ENCODE results near the gene KCNQ4. TPM values are rescaled to one million over a fixed set of nuclear protein-coding genes. Genes with fewer than 3 reads are reported as not detected.
A peak's percentile ranks its signal among the peaks of the same experiment; 100 is the strongest.

KCNQ4 gene
- total and polyA plus RNA-seq, 4 experiments from 2014 or later = 0.14 to 0.33 (median 0.20) TPM; not detected in 1

GRCh38 chr1:40776236-40777072 is 7.1 kb upstream of the KCNQ4 start:
- H3K36me3 ChIP-seq (ENCODE audit: insufficient read depth, low read length) = no peaks in the 10 kb centered on the region
- peaks cover 0 to 4% of the 10 kb centered on the region in 2 donors for H3K27me3 Mint-ChIP-seq
- H3K9me3 Mint-ChIP-seq = peaks cover 0 to 4% (median 0%) of the 10 kb centered on the region in 8 donors
- H3K4me1 ChIP-seq (ENCODE audit: insufficient read depth, low read length) = no peaks in the 10 kb centered on the region
- no peak overlapping the region for H3K27ac ChIP-seq (ENCODE audit: low read depth, low read length)
- H3K4me1 Mint-ChIP-seq = peaks cover 0 to 4% (median under 1%) of the 10 kb centered on the region in 4 donors
- ChIA-PET CTCF (ENCODE audit: partially characterized antibody) (interaction anchor here (0.9 to 11.6 kb wide), 8 partner anchors 12 to 174 kb away, joined by 4 to 180 read pairs (median 40); no protein-coding TSS in a partner anchor), POLR2A (ENCODE audit: partially characterized antibody) (interaction anchor here (1.0 kb wide), 1 partner anchor 86 kb away, joined by 3 read pairs; the partner anchor contains the start of gene CITED4)
- no peaks in the 10 kb centered on the region for H3K9me3 ChIP-seq (ENCODE audit: control insufficient read depth in 1 of 2, low read length in 2 of 2)
- H3K27me3 ChIP-seq (ENCODE audit: insufficient read depth, low read length) = no peaks in the 10 kb centered on the region
- no peak overlapping the region for H3K4me3 ChIP-seq (ENCODE audit: low read length in 2 of 2)
- intact Hi-C loops (cut with micrococcal nuclease) = no loop called here
- no peak overlapping the region for H3K4me3 Mint-ChIP-seq
- H3K36me3 Mint-ChIP-seq = peaks cover 25 to 33% of the 10 kb centered on the region in 2 donors
- DNase-seq = no peak
- peak overlapping the region in 2 of 7 donors; percentile 13 to 60 for H3K27ac Mint-ChIP-seq

DNA sequence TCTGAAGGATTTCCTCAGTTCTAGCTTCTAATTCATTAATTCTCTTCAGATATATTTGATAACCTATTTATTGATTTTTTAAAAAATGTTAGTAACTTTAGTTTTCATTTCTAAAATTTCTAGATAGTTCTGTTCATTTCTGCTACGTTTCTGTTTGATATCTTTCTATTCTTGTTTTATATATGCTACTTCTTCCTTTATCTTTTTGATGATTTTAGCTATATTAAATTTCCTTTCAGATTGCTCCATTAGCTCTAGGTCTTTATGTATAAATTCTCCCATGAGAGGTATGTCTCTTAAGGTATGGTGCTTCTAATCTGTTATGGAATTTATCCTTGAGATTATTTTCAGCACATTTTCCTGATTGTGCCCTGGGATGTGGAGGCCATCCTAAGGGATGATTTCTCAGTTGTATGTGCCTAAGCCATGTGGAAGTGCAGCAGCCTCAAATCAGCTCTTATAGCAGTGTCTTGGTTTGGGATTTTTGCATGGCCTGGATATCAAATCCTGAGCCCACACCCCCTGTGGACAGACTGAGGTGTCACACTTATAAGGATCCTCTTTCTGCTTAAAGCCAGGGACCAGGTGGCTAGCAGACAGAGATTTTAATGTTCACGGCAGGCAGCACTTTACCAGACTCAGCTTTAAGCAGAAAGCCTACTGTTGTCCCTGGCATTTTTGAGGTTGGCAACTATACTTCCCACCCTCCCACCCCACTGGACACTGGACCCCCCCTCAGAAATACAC is 6.2 kb upstream of the KCNQ4 start:
- peaks cover 24 to 28% of the 10 kb centered on the region in 2 donors for H3K36me3 Mint-ChIP-seq
- DNase-seq = no peak
- H3K36me3 ChIP-seq (ENCODE audit: insufficient read depth, low read length) = no peaks in the 10 kb centered on the region
- ChIA-PET POLR2A (ENCODE audit: partially characterized antibody) (no interaction called here), CTCF (ENCODE audit: partially characterized antibody) (interaction anchor here (1.5 to 11.6 kb wide), 5 partner anchors 13 to 173 kb away, joined by 4 to 180 read pairs (median 58); no protein-coding TSS in a partner anchor)
- no peaks in the 10 kb centered on the region for H3K27me3 ChIP-seq (ENCODE audit: insufficient read depth, low read length)
- H3K4me1 Mint-ChIP-seq = peaks cover 0 to 8% (median under 1%) of the 10 kb centered on the region in 4 donors
- no peak overlapping the region for H3K4me3 Mint-ChIP-seq
- peaks cover 0 to 4% (median 0%) of the 10 kb centered on the region in 8 donors for H3K9me3 Mint-ChIP-seq
- H3K4me1 ChIP-seq (ENCODE audit: insufficient read depth, low read length) = no peaks in the 10 kb centered on the region
- peaks cover 0 to 12% of the 10 kb centered on the region in 2 donors for H3K27me3 Mint-ChIP-seq
- intact Hi-C loops (cut with micrococcal nuclease) = no loop called here
- H3K27ac Mint-ChIP-seq = no peak overlapping the region
- no peak overlapping the region for H3K27ac ChIP-seq (ENCODE audit: low read depth, low read length)
- no peak overlapping the region for H3K4me3 ChIP-seq (ENCODE audit: low read length in 2 of 2)
- H3K9me3 ChIP-seq (ENCODE audit: control insufficient read depth in 1 of 2, low read length in 2 of 2) = no peaks in the 10 kb centered on the region

- CTCF ChIA-PET (ENCODE audit: partially characterized antibody) = interaction anchor here (11.6 kb wide), 1 partner anchor 170 kb away, joined by 131 read pairs; no protein-coding TSS in a partner anchor
Measured at GRCh38 chr1:40780678-40781607, 2.6 kb upstream of the KCNQ4 start.

GRCh38 chr1:40781608-40781971 is 2.0 kb upstream of the KCNQ4 start:
- no peak overlapping the region for H3K27ac ChIP-seq (ENCODE audit: low read depth, low read length)
- Mint-ChIP-seq H3K27me3 (peaks cover 9 to 22% of the 10 kb centered on the region in 2 donors), H3K36me3 (peaks cover 8 to 17% of the 10 kb centered on the region in 2 donors), H3K4me1 (peaks cover 4 to 13% (median 7%) of the 10 kb centered on the region in 4 donors), H3K9me3 (peaks cover 0 to 4% (median 0%) of the 10 kb centered on the region in 8 donors), H3K4me3 (peak overlapping the region in 3 of 8 donors; percentile 0 to 54 (median 24)), H3K27ac (no peak overlapping the region)
- H3K4me1 ChIP-seq (ENCODE audit: insufficient read depth, low read length) = no peaks in the 10 kb centered on the region
- ChIA-PET CTCF (ENCODE audit: partially characterized antibody) (interaction anchor here (1.9 kb wide), 1 partner anchor 8 kb away, joined by 11 read pairs; no protein-coding TSS in a partner anchor), POLR2A (ENCODE audit: partially characterized antibody) (no interaction called here)
- H3K27me3 ChIP-seq (ENCODE audit: insufficient read depth, low read length) = peaks cover 6% of the 10 kb centered on the region
- no peak overlapping the region for H3K4me3 ChIP-seq (ENCODE audit: low read length in 2 of 2)
- intact Hi-C loops (cut with micrococcal nuclease) = no loop called here
- no peak for DNase-seq
- H3K9me3 ChIP-seq (ENCODE audit: control insufficient read depth in 1 of 2, low read length in 2 of 2) = no peaks in the 10 kb centered on the region
- H3K36me3 ChIP-seq (ENCODE audit: insufficient read depth, low read length) = no peaks in the 10 kb centered on the region

More at GRCh38 chr1:40780678-40781607, 2.6 kb upstream of the KCNQ4 start:
- H3K27me3 Mint-ChIP-seq = peaks cover 9 to 22% of the 10 kb centered on the region in 2 donors
- no peak overlapping the region for H3K4me3 Mint-ChIP-seq
- peaks cover 4 to 13% (median 7%) of the 10 kb centered on the region in 4 donors for H3K4me1 Mint-ChIP-seq
- H3K36me3 ChIP-seq (ENCODE audit: insufficient read depth, low read length) = no peaks in the 10 kb centered on the region
- POLR2A ChIA-PET (ENCODE audit: partially characterized antibody) = no interaction called here
- no peak overlapping the region for H3K27ac ChIP-seq (ENCODE audit: low read depth, low read length)
- H3K4me3 ChIP-seq (ENCODE audit: low read length in 2 of 2) = no peak overlapping the region
- H3K4me1 ChIP-seq (ENCODE audit: insufficient read depth, low read length) = no peaks in the 10 kb centered on the region
- H3K9me3 Mint-ChIP-seq = peaks cover 0 to 4% (median 0%) of the 10 kb centered on the region in 8 donors
- peaks cover 6% of the 10 kb centered on the region for H3K27me3 ChIP-seq (ENCODE audit: insufficient read depth, low read length)
- DNase-seq = no peak
- intact Hi-C loops (cut with micrococcal nuclease) = no loop called here
- H3K36me3 Mint-ChIP-seq = peaks cover 14 to 23% of the 10 kb centered on the region in 2 donors
- peak overlapping the region in 1 of 7 donors; percentile 35 for H3K27ac Mint-ChIP-seq
- H3K9me3 ChIP-seq (ENCODE audit: control insufficient read depth in 1 of 2, low read length in 2 of 2) = no peaks in the 10 kb centered on the region

DNA sequence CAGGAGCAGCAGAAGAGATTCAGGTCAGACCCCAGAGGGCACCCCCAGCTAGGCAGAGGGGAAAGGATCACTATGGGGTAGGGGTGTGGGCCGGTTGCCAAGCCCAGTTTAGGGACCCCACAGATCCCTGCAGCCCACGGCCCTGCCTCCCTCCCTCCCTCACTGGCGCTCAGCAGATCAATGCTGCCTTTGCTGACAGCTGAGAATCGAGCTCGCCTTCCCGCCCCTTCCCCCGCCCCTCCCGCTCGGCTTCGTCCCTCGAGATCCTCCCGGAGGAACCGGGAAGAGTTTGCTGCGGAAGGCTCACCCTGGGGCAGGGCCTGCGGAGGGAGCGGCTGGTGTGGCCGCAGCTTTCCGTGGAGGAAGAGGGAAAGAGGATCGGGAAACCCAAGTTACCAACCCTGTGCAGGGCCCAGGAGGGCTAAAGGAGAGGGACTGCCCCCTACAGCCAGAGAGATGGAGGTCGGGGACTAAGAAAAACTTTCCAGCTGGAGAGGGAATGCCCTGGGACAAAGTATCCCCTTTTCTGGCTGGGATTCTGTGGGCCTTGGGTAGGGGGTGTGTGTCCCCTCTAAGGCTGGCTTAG is 1.1 kb upstream of the KCNQ4 start:
- intact Hi-C loops (cut with micrococcal nuclease) = no loop called here
- peak overlapping the region in 6 of 8 donors; percentile 24 to 82 (median 66) for H3K4me3 Mint-ChIP-seq
- Histone ChIP-seq H3K27me3 (ENCODE audit: insufficient read depth, low read length) (peaks cover 6% of the 10 kb centered on the region), H3K4me3 (ENCODE audit: low read length in 2 of 2) (no peak overlapping the region), H3K36me3 (ENCODE audit: insufficient read depth, low read length) (no peaks in the 10 kb centered on the region), H3K4me1 (ENCODE audit: insufficient read depth, low read length) (no peaks in the 10 kb centered on the region), H3K27ac (ENCODE audit: low read depth, low read length) (no peak overlapping the region), H3K9me3 (ENCODE audit: control insufficient read depth in 1 of 2, low read length in 2 of 2) (no peaks in the 10 kb centered on the region)
- CTCF ChIA-PET (ENCODE audit: partially characterized antibody) = interaction anchor here (1.9 kb wide), 1 partner anchor 9 kb away, joined by 11 read pairs; no protein-coding TSS in a partner anchor
- peaks cover 9 to 23% of the 10 kb centered on the region in 2 donors for H3K27me3 Mint-ChIP-seq
- peaks cover 4 to 8% of the 10 kb centered on the region in 2 donors for H3K36me3 Mint-ChIP-seq
- peaks cover 0 to 1% (median 0%) of the 10 kb centered on the region in 8 donors for H3K9me3 Mint-ChIP-seq
- H3K27ac Mint-ChIP-seq = no peak overlapping the region
- no peak for DNase-seq
- peaks cover 4 to 13% (median 7%) of the 10 kb centered on the region in 4 donors for H3K4me1 Mint-ChIP-seq
- POLR2A ChIA-PET (ENCODE audit: partially characterized antibody) = interaction anchor here (1.4 kb wide), 2 partner anchors 14 to 18 kb away, joined by 3 to 4 read pairs; no protein-coding TSS in a partner anchor

DNA sequence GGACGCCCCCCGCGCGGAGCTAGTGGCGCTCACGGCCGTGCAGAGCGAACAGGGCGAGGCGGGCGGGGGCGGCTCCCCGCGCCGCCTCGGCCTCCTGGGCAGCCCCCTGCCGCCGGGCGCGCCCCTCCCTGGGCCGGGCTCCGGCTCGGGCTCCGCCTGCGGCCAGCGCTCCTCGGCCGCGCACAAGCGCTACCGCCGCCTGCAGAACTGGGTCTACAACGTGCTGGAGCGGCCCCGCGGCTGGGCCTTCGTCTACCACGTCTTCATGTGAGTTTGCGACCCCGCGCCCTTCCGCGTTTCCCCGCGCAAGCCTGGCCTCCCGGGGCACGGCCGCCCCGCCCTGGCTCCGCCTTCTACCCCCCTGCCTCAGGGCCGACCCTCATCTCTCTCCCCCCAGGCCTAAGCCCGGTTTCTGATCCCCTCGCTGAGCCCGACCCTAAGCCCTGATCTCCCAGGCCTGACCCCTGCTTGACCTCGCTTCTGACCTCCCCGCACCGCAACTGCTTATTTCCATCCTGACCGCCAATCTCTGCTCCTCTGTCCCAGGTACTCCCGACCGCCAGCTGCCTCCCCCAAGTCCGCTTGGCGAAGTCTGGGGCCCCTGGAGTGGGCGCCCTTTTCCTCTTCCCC is 669 bp downstream of the KCNQ4 start:
- Histone ChIP-seq H3K27me3 (ENCODE audit: insufficient read depth, low read length) (peaks cover 6% of the 10 kb centered on the region), H3K4me3 (ENCODE audit: low read length in 2 of 2) (no peak overlapping the region), H3K27ac (ENCODE audit: low read depth, low read length) (no peak overlapping the region), H3K4me1 (ENCODE audit: insufficient read depth, low read length) (no peaks in the 10 kb centered on the region), H3K36me3 (ENCODE audit: insufficient read depth, low read length) (no peaks in the 10 kb centered on the region), H3K9me3 (ENCODE audit: control insufficient read depth in 1 of 2, low read length in 2 of 2) (no peaks in the 10 kb centered on the region)
- intact Hi-C loops (cut with micrococcal nuclease) = no loop called here
- ChIA-PET CTCF (ENCODE audit: partially characterized antibody) (interaction anchor here (1.7 kb wide), 1 partner anchor 10 kb away, joined by 5 read pairs; no protein-coding TSS in a partner anchor), POLR2A (ENCODE audit: partially characterized antibody) (no interaction called here)
- Mint-ChIP-seq H3K9me3 (no peaks in the 10 kb centered on the region), H3K36me3 (no peaks in the 10 kb centered on the region), H3K4me1 (peaks cover 4 to 13% (median 7%) of the 10 kb centered on the region in 4 donors), H3K4me3 (peak overlapping the region in 6 of 8 donors; percentile 26 to 74 (median 57)), H3K27ac (peak overlapping the region in 1 of 7 donors; percentile 86), H3K27me3 (peaks cover 9 to 26% of the 10 kb centered on the region in 2 donors)
- no peak for DNase-seq
